Endodermal cell (in vitro differentiated cells): ENCODE data around the gene NUAK2. TPM values are rescaled to one million over a fixed set of nuclear protein-coding genes. Genes with fewer than 3 reads are reported as not detected.
A peak's percentile ranks its signal among the peaks of the same experiment; 100 is the strongest.

Experiments
- DNase-seq: peaks from one replicate; pipeline ENCODE4 v3.0.0-alpha.2; 2017
- H3K27ac ChIP-seq: 2 replicates; pipeline ENCODE4 v1.5.1; 2013; ENCODE audit warnings: mild to moderate bottlenecking, low read depth, low read length, moderate library complexity
- H3K27me3 ChIP-seq: 2 replicates; pipeline ENCODE4 v1.6.1; 2013; ENCODE audit warnings: mild to moderate bottlenecking, low read length, moderate library complexity; ENCODE audit not compliant: insufficient read depth, control insufficient read depth, poor library complexity, severe bottlenecking
- H3K36me3 ChIP-seq: 2 replicates; pipeline ENCODE4 v1.7.0; 2013; ENCODE audit warnings: mild to moderate bottlenecking, low read length, moderate library complexity; ENCODE audit not compliant: control insufficient read depth, insufficient read depth
- H3K4me1 ChIP-seq: one replicate; pipeline ENCODE4 v1.7.0; 2013; ENCODE audit warnings: low read length; ENCODE audit not compliant: control insufficient read depth, insufficient read depth
- H3K4me3 ChIP-seq: 2 replicates; pipeline ENCODE4 v1.5.1; 2013; ENCODE audit warnings: mild to moderate bottlenecking, low read length, moderate library complexity
- H3K9ac ChIP-seq: 2 replicates; pipeline ENCODE4 v1.6.1; 2013; ENCODE audit warnings: mild to moderate bottlenecking, low read length, moderate library complexity; ENCODE audit not compliant: poor library complexity, severe bottlenecking; ENCODE audit errors: extremely low read depth
- H3K9me3 ChIP-seq: 2 replicates; pipeline ENCODE4 v1.6.1; 2013; ENCODE audit warnings: mild to moderate bottlenecking, low read length, moderate library complexity; ENCODE audit not compliant: control insufficient read depth
- H3K27ac Mint-ChIP-seq: 2 replicates; pipeline ENCODE4 v1.8.0; 2020; ENCODE audit warnings: mixed read lengths
- H3K27me3 Mint-ChIP-seq: 2 replicates; pipeline ENCODE4 v1.8.0; 2021; ENCODE audit warnings: mild to moderate bottlenecking, mixed read lengths; ENCODE audit not compliant: insufficient read depth
- H3K36me3 Mint-ChIP-seq: 2 replicates; pipeline ENCODE4 v1.8.0; 2020; ENCODE audit warnings: low read depth, mixed read lengths
- H3K4me1 Mint-ChIP-seq: 2 replicates; pipeline ENCODE4 v1.8.0; 2020; ENCODE audit warnings: mixed read lengths
- H3K4me3 Mint-ChIP-seq: 2 replicates; pipeline ENCODE4 v1.8.0; 2020; ENCODE audit warnings: mild to moderate bottlenecking, moderate library complexity, mixed read lengths
- H3K9me3 Mint-ChIP-seq: 2 replicates; pipeline ENCODE4 v1.8.0; 2020; ENCODE audit warnings: mild to moderate bottlenecking, mixed read lengths
- WGBS, 2 experiments: methylation state at CpG; one replicate each; pipeline versions ENCODE4 v1.1.5 to v1.1.7; 2013; ENCODE audit warnings: missing lambda C conversion rate in 2 of 2, mixed read lengths in 1 of 2; ENCODE audit not compliant: insufficient coverage in 1 of 2, insufficient read length in 1 of 2; 5-methylcytosine and 5-hydroxymethylcytosine counted together
- total RNA-seq, 2 donors: library from RNA; stranded (reverse); fragmentation: NEBNext Ultra II Directional in 1 of 2; extraction: Animal tissue kit (Norgen Biotek cat#: 25700) in 1 of 2; gene quantifications; 2 replicates in 1 of 2; 3 replicates in 1 of 2; pipeline ENCODE4 v1.2.1, GENCODE V29; 2021
- TF ChIP-seq, protein P1 (sequence below): fragments of 200-600 bp; sonication (generic); conservative IDR thresholded peaks from 2 replicates; pipeline ENCODE4 v1.5.0; 2021; ENCODE audit warnings: antibody characterized with exemption, mild to moderate bottlenecking

Gene NUAK2
- total RNA-seq, 2 donors from 2014 or later, result 13.4 to 19.1 TPM

DNA sequence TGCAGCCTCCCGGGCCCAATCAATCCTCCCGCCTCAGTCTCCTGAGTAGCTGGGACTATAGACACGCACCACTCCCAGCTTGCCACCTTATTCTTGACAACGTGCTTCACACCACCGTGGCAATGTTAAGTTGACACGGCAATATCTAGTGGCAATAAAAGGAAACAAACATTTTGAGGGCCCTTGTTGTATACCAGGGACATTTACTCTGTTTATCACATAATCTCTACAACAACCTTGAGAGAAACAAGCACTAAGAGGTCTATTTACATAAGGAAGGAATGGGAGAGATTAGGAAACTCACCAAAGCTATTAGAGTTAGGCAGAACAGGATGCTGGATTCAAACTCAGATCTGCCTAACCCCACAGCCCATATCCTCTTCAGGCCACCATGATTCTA, 32.1 kb upstream of the NUAK2 start:
- H3K27ac Mint-ChIP-seq, result no peak overlapping the region
- Histone ChIP-seq H3K9ac (no peak overlapping the region), H3K4me1 (peaks cover 11% of the 10 kb centered on the region), H3K27ac (no peak overlapping the region), H3K4me3 (no peak overlapping the region), H3K9me3 (no peaks in the 10 kb centered on the region), H3K36me3 (no peaks in the 10 kb centered on the region), H3K27me3 (no peaks in the 10 kb centered on the region)
- H3K4me3 Mint-ChIP-seq, result no peak overlapping the region
- H3K4me1 Mint-ChIP-seq, result peaks cover 37% of the 10 kb centered on the region
- no peaks in the 10 kb centered on the region for H3K9me3 Mint-ChIP-seq
- WGBS, 2 experiments, result 84 to 89% methylated on average over 6 of the region's 6 CpGs
- TF ChIP-seq, protein P1, sequence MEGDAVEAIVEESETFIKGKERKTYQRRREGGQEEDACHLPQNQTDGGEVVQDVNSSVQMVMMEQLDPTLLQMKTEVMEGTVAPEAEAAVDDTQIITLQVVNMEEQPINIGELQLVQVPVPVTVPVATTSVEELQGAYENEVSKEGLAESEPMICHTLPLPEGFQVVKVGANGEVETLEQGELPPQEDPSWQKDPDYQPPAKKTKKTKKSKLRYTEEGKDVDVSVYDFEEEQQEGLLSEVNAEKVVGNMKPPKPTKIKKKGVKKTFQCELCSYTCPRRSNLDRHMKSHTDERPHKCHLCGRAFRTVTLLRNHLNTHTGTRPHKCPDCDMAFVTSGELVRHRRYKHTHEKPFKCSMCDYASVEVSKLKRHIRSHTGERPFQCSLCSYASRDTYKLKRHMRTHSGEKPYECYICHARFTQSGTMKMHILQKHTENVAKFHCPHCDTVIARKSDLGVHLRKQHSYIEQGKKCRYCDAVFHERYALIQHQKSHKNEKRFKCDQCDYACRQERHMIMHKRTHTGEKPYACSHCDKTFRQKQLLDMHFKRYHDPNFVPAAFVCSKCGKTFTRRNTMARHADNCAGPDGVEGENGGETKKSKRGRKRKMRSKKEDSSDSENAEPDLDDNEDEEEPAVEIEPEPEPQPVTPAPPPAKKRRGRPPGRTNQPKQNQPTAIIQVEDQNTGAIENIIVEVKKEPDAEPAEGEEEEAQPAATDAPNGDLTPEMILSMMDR, result no peak
- no peaks in the 10 kb centered on the region for H3K36me3 Mint-ChIP-seq
- no peak for DNase-seq
- H3K27me3 Mint-ChIP-seq, result peaks cover 12% of the 10 kb centered on the region

DNA sequence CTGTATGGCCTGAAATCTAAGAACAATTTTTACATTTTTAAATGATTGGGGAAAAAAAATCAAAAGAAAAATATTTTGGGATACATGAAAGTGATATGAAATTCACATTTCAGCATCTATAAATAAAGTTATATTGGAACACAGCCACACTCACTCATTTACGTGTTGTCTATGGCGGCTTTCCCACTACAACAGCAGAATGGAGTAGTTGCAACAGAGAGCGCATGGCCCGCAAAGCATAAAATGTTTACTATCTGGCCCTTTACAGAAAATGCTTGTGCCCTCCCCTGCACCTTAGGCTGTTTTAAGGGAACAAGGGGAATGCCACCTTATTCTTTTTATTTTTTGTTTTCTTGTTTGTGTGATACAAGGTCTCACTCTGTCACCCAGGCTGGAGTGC, 31.6 kb upstream of the NUAK2 start:
- no peak for DNase-seq
- H3K4me1 ChIP-seq, result peaks cover 11% of the 10 kb centered on the region
- H3K4me1 Mint-ChIP-seq, result peaks cover 41% of the 10 kb centered on the region
- H3K27me3 ChIP-seq, result no peaks in the 10 kb centered on the region
- no peak overlapping the region for H3K27ac Mint-ChIP-seq
- H3K9me3 Mint-ChIP-seq, result no peaks in the 10 kb centered on the region
- H3K4me3 ChIP-seq, result no peak overlapping the region
- H3K4me3 Mint-ChIP-seq, result no peak overlapping the region
- no peaks in the 10 kb centered on the region for H3K9me3 ChIP-seq
- H3K27me3 Mint-ChIP-seq, result peaks cover 14% of the 10 kb centered on the region
- H3K27ac ChIP-seq, result peak overlapping the region; percentile 85
- H3K36me3 ChIP-seq, result no peaks in the 10 kb centered on the region
- no peak overlapping the region for H3K9ac ChIP-seq
- no peaks in the 10 kb centered on the region for H3K36me3 Mint-ChIP-seq
- WGBS, 2 experiments, result 95% methylated on average over 4 of the region's 4 CpGs
- TF ChIP-seq, protein P1, result no peak

DNA sequence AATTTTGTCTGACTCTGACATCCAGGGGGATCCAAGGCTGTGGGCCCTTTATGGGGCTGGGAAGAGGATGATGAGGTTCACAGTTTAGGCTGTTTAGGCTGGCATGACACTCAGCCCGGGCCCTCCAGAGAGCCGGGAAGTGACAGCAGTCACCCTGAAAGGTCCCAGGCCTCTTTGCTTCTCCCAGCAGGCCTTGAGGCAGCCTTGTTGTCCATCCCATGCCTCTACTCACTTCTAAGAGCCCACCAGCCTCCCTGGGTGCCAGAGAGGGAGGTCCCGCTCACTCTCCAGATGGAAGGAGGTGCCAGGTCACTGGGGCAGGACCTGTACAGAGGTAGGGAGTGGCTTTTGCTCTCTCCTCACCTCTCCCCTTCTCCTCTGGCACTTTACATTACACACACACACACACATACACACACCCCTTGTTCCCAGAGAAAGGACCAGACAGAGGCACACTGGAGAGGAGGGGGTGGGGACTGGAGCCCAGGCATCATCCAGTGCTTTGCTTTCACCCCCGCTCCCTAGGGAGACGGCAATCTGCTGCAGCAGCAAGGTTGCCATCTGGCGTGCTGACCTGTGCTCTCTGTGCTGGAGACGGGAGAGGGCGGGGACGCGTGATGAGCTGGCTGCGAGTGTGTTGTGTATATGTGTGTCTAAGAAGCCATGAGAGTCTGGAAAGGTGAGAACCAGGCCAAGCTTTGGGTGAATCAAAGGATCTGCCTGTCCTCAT, 30.6 kb upstream of the NUAK2 start:
- peaks cover 11% of the 10 kb centered on the region for H3K4me1 ChIP-seq
- TF ChIP-seq, protein P1, result no peak
- H3K4me1 Mint-ChIP-seq, result peaks cover 45% of the 10 kb centered on the region
- H3K9me3 ChIP-seq, result no peaks in the 10 kb centered on the region
- DNase-seq, result peak; percentile 84
- H3K9ac ChIP-seq, result no peak overlapping the region
- peaks cover 16% of the 10 kb centered on the region for H3K27me3 Mint-ChIP-seq
- H3K36me3 Mint-ChIP-seq, result no peaks in the 10 kb centered on the region
- H3K36me3 ChIP-seq, result no peaks in the 10 kb centered on the region
- H3K27me3 ChIP-seq, result no peaks in the 10 kb centered on the region
- H3K4me3 ChIP-seq, result no peak overlapping the region
- 82 to 83% methylated on average over 9 to 11 of the region's 11 CpGs for WGBS, 2 experiments
- no peak overlapping the region for H3K4me3 Mint-ChIP-seq
- no peak overlapping the region for H3K27ac Mint-ChIP-seq
- no peaks in the 10 kb centered on the region for H3K9me3 Mint-ChIP-seq
- H3K27ac ChIP-seq, result peak overlapping the region; percentile 90
